MM.1S (cell line): ENCODE measurements around the gene RSPH1.

Experiments
- CTCF ChIP-seq: fragments of 300-600 bp; sonication (generic); IDR thresholded peaks from 2 replicates; pipeline ENCODE4 v1.5.1; 2016; ENCODE audit warnings: antibody characterized with exemption, low read length, mixed read lengths
- EZH2 ChIP-seq: fragments of 300-600 bp; sonication (generic); optimal IDR thresholded peaks from 2 replicates; pipeline ENCODE3; 2017; ENCODE audit warnings: low read depth, mild to moderate bottlenecking, antibody characterized with exemption, low read length, mixed read lengths

- TF ChIP-seq EZH2 (no peak), CTCF (no peak)
Observed at GRCh38 chr21:42543106-42543847, 47.3 kb upstream of the RSPH1 start.
